DOHH2 (cell line): Measurements from ENCODE around the gene CTDP1.

Experiments used
- CTCF ChIP-seq: fragments of 200-600 bp; sonication (generic); IDR thresholded peaks from one replicate; pipeline ENCODE4 v1.5.1; 2014; ENCODE audit warnings: antibody characterized with exemption, mild to moderate bottlenecking, low read depth, low read length; ENCODE audit not compliant: poor library complexity, severe bottlenecking
- EZH2phosphoT487 ChIP-seq: fragments of 200-600 bp; sonication (generic); IDR thresholded peaks from 2 replicates; pipeline ENCODE4 v1.6.1; 2017; ENCODE audit warnings: borderline replicate concordance, mild to moderate bottlenecking, antibody characterized with exemption, low read length, moderate library complexity, mixed read lengths

DNA sequence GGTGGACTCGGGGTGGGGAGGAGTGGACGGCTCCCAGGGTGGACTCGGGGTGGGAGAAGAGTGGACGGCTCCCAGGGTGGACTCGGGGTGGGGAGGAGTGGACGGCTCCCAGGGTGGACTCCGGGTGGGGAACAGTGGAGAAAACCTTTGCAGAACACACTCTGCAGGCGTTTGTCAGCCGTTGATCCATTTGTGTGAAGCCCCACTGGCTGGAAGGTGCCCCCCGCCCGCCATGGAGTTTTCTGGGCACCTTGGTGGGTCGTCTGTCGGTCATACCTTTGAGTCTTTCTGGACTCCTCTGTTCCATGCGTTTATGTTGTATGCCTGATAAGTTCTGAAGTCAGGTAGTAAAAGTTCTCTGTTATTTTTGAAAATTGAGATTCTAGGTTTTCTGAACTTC lies 12.5 kb downstream of the CTDP1 start:
- TF ChIP-seq CTCF (no peak), EZH2phosphoT487 (no peak)
